GM18520 (cell line): Measurements from ENCODE around the gene HPS5.
A peak's percentile ranks its signal among the peaks of the same experiment; 100 is the strongest.
"Not testable (repeated sequence)": the region's sequence is repeated elsewhere in the genome, so short reads cannot be mapped to it uniquely, and the experiment has no call there.

ENCODE experiments used
- ATAC-seq: cut with Tn5 transposase; IDR thresholded peaks from one replicate; pipeline ENCODE4 v1.9.1; 2021; ENCODE audit not compliant: unreplicated experiment

HPS5 gene

DNA sequence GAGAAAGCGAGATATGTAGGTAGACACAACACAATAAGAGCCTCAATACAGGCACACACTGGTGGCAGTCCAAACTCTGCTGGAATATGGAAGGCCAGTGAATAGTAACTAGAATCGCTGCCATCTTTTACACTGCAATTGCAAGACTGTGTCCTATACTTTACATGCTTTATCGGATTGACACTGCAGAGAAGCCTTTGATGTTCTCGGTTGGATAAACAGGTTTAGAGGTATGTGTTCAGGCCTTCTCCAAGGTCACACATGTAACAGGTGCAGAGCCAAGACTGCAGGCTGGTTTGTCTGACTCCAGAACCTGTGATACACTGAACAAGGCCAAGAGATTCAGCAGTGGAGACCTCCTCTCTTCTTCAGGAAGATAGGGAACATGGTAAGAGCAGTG lies 50.7 kb downstream of the HPS5 start:
- ATAC-seq: no peak

DNA sequence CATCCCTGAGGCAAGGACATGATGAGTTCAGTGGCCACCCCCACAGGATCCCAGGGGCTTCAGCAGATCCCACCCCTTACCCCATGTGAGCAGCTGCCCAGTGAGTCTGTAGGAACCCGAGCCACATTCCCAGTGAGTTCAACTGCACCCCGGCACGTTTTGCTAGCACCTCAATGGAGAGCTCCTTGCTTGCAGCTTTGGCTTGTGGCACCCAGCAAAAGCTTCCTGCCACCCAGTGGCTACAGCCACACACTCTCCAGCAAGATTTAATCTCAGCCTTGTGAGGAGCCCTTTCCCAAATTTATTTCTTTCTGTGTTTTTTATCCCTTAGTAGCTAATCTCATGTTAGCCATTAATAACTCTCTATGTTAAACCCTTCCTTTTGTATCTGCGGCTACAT lies 51.8 kb downstream of the HPS5 start:
- no peak for ATAC-seq

- ATAC-seq: not testable (repeated sequence)
Measured at GRCh38 chr11:18269252-18269651, 52.7 kb downstream of the HPS5 start.

GRCh38 chr11:18267335-18268133 lies 54.4 kb downstream of the HPS5 start:
- peak; percentile 42 for ATAC-seq

GRCh38 chr11:18265949-18266348 lies 56.0 kb downstream of the HPS5 start, which contains the start of gene SAA1:
SAA1 (plus strand) TSS chr11:18266264; CDS start chr11:18266888, 624 bp downstream.
- no peak for ATAC-seq

GRCh38 chr11:18264677-18265555 lies 57.0 kb downstream of the HPS5 start:
- ATAC-seq: no peak

GRCh38 chr11:18264035-18264434 lies 57.9 kb downstream of the HPS5 start:
- ATAC-seq: no peak

- not testable (repeated sequence) for ATAC-seq
Measured at GRCh38 chr11:18262681-18263350, 59.1 kb downstream of the HPS5 start.

DNA sequence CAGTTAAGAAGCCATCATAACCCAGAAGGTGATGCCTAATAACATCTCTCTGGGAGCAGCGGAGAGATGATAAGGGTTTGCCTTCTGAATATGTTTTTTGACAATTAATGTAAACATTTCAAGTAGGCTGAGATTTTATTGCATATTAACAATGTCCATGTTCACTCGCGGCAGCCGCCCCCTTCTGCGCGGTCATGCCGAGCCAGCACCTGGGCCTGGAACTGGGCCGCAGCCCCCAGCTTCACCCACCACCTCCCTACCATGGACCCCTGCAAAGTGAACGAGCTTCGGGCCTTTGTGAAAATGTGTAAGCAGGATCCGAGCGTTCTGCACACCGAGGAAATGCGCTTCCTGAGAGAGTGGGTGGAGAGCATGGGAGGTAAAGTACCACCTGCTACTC lies 60.2 kb downstream of the HPS5 start:
- ATAC-seq: no peak

DNA sequence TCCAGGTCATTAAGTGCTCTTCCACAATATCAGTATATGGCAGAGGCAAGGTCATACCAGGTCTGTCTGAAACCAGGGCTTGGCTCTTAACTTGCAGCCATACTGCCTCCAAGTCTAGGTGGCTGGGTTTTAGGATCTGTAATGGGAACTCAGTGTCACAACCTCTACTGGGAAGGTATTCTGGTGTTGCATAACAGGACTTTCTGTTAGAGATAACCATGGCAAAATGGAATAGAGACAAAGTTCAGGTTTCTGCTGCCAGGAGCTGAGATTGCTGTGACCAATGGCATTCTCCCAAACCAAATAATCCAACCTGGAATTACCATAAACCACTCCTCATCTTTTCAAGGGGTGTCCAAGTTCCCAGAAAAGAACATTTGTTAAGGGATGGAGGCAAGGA lies 62.7 kb downstream of the HPS5 start:
- no peak for ATAC-seq

DNA sequence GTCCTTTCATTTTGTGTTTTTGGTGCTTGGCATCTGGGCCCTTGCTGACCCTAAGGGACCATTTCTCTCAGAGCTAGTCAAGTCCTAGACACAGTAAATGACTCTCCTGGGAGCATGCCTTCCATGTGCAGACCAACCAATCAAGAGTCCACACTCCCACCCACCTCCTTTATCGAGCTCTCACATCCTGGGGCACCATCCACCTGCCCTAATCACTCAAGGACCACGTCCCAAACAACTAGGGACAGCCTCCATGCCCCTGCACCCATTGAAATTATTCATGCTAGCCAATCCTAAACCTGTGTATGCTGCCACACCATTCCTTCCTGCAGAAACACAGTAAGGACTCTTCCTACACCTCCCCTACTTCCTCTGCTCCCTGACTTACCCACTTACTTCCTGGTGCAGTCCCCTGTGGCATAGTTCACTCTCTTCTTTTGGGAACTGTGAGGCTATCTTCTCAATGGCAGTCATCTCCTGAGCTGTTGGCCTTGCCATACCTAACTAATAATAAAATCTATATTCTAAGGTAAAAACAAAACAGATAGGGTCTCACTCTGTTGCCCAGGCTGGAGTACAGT lies 67.1 kb downstream of the HPS5 start:
- no peak for ATAC-seq

- ATAC-seq: no peak
Measured at GRCh38 chr11:18253778-18254338, 68.1 kb downstream of the HPS5 start.

DNA sequence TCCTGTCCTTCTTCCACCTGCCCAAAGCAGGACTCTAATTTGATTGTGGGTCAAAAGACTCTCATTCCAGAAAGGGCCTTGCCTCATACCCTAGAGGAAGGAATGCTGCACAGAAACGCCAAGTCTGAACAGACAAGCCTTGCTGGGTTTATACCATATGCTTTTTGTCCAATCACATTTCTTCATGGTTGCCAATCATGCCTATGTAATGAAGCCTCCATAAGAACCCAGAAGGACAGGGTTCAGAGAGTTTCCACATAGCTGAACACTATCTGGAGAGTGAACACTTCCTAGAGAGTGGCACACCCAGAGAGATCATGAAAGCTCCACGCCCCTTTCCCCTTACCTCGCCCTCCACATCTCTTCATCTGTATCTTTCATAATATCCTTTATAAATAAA lies 68.7 kb downstream of the HPS5 start:
- no peak for ATAC-seq

DNA sequence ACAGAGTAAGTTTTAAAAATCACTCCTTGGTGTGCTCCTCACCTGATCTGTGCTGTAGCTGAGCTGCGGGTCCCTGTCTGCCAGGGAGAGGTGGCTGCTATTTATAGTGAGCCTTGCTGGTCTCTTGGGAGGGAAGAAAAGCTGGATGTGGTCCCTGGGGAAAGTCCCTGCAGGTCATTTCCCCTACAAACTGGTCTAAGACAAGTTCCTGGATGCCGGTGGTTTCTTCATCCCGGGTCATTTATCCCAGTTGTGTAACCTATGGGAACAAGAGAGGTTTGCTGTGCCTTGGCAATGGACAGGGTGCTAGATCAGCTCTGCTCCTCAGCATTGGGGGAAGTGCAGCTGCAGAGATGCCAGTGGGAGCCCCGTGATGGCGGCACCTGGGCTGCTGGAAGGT lies 73.4 kb downstream of the HPS5 start, which contains the start of gene SAA2:
Gene SAA2, minus strand, starts transcription at position 108 of the 400 bp plus-strand sequence. CDS start 657 bp downstream, outside the sequence.
- no peak for ATAC-seq

GRCh38 chr11:18247191-18247581 lies 74.8 kb downstream of the HPS5 start:
- ATAC-seq: peak; percentile 7

DNA sequence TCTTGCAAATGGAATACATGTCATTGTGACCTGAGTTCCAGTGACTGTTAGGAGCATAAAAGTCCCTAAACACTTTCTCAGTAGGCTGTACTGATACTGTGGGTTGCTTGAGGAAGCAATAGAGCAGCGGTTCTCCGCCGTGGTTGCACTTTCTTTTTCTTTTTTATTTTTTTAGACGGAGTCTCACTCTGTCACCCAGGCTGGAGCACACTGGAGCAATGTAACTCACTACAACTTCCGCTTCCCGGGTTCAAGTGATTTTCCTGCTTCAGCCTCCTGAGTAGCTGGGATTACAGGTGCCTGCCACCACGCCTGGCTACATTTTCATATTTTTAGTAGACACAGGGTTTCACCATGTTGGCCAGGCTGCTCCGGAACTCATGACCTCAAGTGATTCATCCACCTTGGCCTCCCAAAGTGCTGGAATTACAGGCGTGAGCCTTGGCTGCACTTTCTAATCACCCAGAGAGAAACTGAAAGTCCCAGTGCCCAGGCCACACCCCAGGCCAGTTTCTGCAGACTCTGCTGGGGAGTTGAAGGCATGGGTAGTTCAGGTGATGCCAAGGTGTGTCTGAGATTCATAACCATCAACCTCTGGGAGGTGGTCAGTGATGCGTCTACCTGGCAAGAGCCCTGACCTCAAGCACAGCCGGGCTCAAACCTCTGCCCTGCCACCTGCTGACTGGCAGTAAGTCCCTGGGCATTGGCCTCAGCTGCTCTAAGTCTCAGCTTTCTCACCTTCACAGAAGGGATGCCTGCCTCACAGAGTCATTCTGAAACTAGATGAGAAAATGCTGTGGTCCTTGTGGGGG lies 75.4 kb downstream of the HPS5 start:
- peak; percentile 71 for ATAC-seq

- no peak for ATAC-seq
Measured at GRCh38 chr11:18245396-18245795, 76.5 kb downstream of the HPS5 start.

- no peak for ATAC-seq
Measured at GRCh38 chr11:18243783-18244362, 78.1 kb downstream of the HPS5 start.

GRCh38 chr11:18239655-18240054 lies 82.3 kb downstream of the HPS5 start:
- ATAC-seq: no peak
